HCT116 (cell line): ENCODE measurements around the gene CLCA2. TPM values are rescaled to one million over a fixed set of nuclear protein-coding genes. Genes with fewer than 3 reads are reported as not detected.
"Not testable (repeated sequence)": the region's sequence is repeated elsewhere in the genome, so short reads cannot be mapped to it uniquely, and the experiment has no call there.

Source experiments
- ATAC-seq: fragments of 200-7000 bp; cut with Tn5 transposase; 2 replicates; pipeline ENCODE4 v1.9.1; 2020; ENCODE audit warnings: mild to moderate bottlenecking, moderate library complexity
- BruUV-seq: library from RNA; stranded (reverse); fragments of 400-500 nt; replicated peaks from 2 replicates; lab custom pipeline; 2021; lab: Mats Ljungman, UMichigan
- CTCF ChIA-PET: fragments of 300-600 bp; sonication (Branson Sonifier 250); formaldehyde crosslinking; loops from one replicate; lab custom pipeline; 2021; ENCODE audit warnings: antibody characterized with exemption; lab: Charles Lee
- POLR2A ChIA-PET: fragments of 300-600, 350-600 bp; sonication (Branson Sonifier 250); formaldehyde crosslinking; loops from one replicate; lab custom pipeline; 2021; ENCODE audit warnings: antibody characterized with exemption; lab: Charles Lee
- RAD21 ChIA-PET, 2 experiments: fragments of 300-600 bp; sonication (Branson Sonifier 250); formaldehyde crosslinking; loops; one replicate each; lab custom pipeline; 2023; ENCODE audit warnings: low total read pairs in 2 of 2; ENCODE audit not compliant: uncharacterized antibody in 2 of 2, unreplicated experiment in 2 of 2, low non-redundant PET in 1 of 2; lab: Charles Lee
- DNase-seq: peaks from one replicate; pipeline ENCODE4 v3.0.0-alpha.2; 2010; ENCODE audit warnings: low read depth, low spot score
- H2AFZ ChIP-seq: fragments of 200-600 bp; shearing (Covaris generic), sonication (generic); 2 replicates; pipeline ENCODE4 v1.6.1; 2017; ENCODE audit warnings: low read depth, mixed run types, mixed read lengths, antibody characterized with exemption, low read length; ENCODE audit not compliant: poor library complexity, severe bottlenecking
- H3K27ac ChIP-seq: 2 replicates; pipeline ENCODE4 v1.5.1; 2012; ENCODE audit warnings: low read depth, low read length
- H3K27me3 ChIP-seq: fragments of 200-600 bp; sonication (generic); 2 replicates; pipeline ENCODE4 v1.6.1; 2016; ENCODE audit warnings: mixed run types, low read length, mixed read lengths; ENCODE audit not compliant: insufficient read depth
- H3K36me3 ChIP-seq, 2 experiments: fragments of 200-500 bp in 1 of 2; fragments of 200-600 bp in 1 of 2; sonication (Bioruptor generic) in 1 of 2; sonication (generic) in 1 of 2; 2 replicates each; pipeline versions ENCODE4 v1.5.1 to v1.6.1; 2014 to 2016; ENCODE audit warnings: low read length in 2 of 2, inconsistent platforms in 1 of 2, mixed read lengths in 1 of 2, mixed run types in 1 of 2; ENCODE audit not compliant: insufficient read depth in 2 of 2, control insufficient read depth in 1 of 2
- H3K4me1 ChIP-seq, 2 experiments: fragments of 200-600 bp in 1 of 2; sonication (generic) in 1 of 2; 2 replicates each; pipeline versions ENCODE4 v1.5.1 to v1.6.1; 2012 to 2017; ENCODE audit warnings: low read length in 2 of 2, inconsistent platforms in 1 of 2, mild to moderate bottlenecking in 1 of 2, mixed read lengths in 1 of 2, mixed run types in 1 of 2, moderate library complexity in 1 of 2; ENCODE audit not compliant: insufficient read depth in 2 of 2, control insufficient read depth in 1 of 2
- H3K4me2 ChIP-seq: fragments of 200-600 bp; sonication (generic); 2 replicates; pipeline ENCODE4 v1.6.1; 2017; ENCODE audit warnings: mixed run types, low read length, mixed read lengths
- H3K4me3 ChIP-seq, 2 experiments: fragments of 200-600 bp in 1 of 2; sonication (generic) in 1 of 2; replicated peaks in 1 of 2; 2 replicates each; pipeline ENCODE4 v1.5.1; 2011 to 2016; ENCODE audit warnings: low read length in 2 of 2, control low read depth in 1 of 2, low read depth in 1 of 2, mild to moderate bottlenecking in 1 of 2, mixed read lengths in 1 of 2, mixed run types in 1 of 2
- H3K79me2 ChIP-seq: fragments of 200-600 bp; sonication (generic); 2 replicates; pipeline ENCODE4 v1.6.1; 2017; ENCODE audit warnings: mild to moderate bottlenecking, mixed run types, low read length, moderate library complexity, mixed read lengths; ENCODE audit not compliant: insufficient read depth
- H3K9ac ChIP-seq: fragments of 200-600 bp; sonication (generic); 2 replicates; pipeline ENCODE4 v1.6.1; 2016; ENCODE audit warnings: low read length, mixed read lengths
- H3K9me2 ChIP-seq: fragments of 200-600 bp; sonication (generic), shearing (Covaris generic); 2 replicates; pipeline ENCODE4 v1.6.1; 2017; ENCODE audit warnings: mixed run types, mild to moderate bottlenecking, moderate library complexity; ENCODE audit not compliant: insufficient read depth
- H3K9me3 ChIP-seq, 2 experiments: fragments of 200-500 bp in 1 of 2; fragments of 200-600 bp in 1 of 2; sonication (Bioruptor generic) in 1 of 2; sonication (generic) in 1 of 2; 2 replicates each; pipeline ENCODE4 v1.6.1; 2014 to 2017; ENCODE audit warnings: low read length in 2 of 2, mixed read lengths in 2 of 2, inconsistent platforms in 1 of 2, low read depth in 1 of 2, mild to moderate bottlenecking in 1 of 2, mixed run types in 1 of 2, moderate library complexity in 1 of 2; ENCODE audit not compliant: control insufficient read depth in 1 of 2, insufficient read depth in 1 of 2
- H4K20me1 ChIP-seq: fragments of 200-600 bp; sonication (generic), shearing (Covaris generic); 2 replicates; pipeline ENCODE4 v1.6.1; 2017; ENCODE audit warnings: mixed run types, mild to moderate bottlenecking, moderate library complexity; ENCODE audit not compliant: insufficient read depth
- EGR1 ChIP-seq: IDR thresholded peaks from 2 replicates; pipeline ENCODE4 v1.6.1; 2012; ENCODE audit warnings: low read depth
- RAD21 ChIP-seq: IDR thresholded peaks from 2 replicates; pipeline ENCODE4 v1.6.1; 2012; ENCODE audit warnings: low read depth, mild to moderate bottlenecking
- SP1 ChIP-seq: IDR thresholded peaks from 2 replicates; pipeline ENCODE4 v1.6.1; 2012; ENCODE audit warnings: low read depth
- intact Hi-C: fragments of 100-400 bp; cut with micrococcal nuclease; formaldehyde crosslinking; loops from 2 replicates; pipeline ENCODE4 v1.10.0; 2022
- total RNA-seq: library from RNA; stranded (reverse); gene quantifications from one replicate; pipeline ENCODE4 v1.2.1, GENCODE V29; 2021; ENCODE audit not compliant: unreplicated experiment
- TF ChIP-seq, protein P1 (sequence below), 3 experiments: fragments of 200-600 bp in 1 of 3; sonication (generic) in 1 of 3; IDR thresholded peaks in 2 of 3; conservative IDR thresholded peaks in 1 of 3; 2 replicates each; pipeline ENCODE4 v1.5.1; 2012 to 2017; ENCODE audit warnings: low read depth in 2 of 3, low read length in 2 of 3, antibody characterized with exemption in 1 of 3, borderline replicate concordance in 1 of 3, control low read depth in 1 of 3, mild to moderate bottlenecking in 1 of 3, mixed read lengths in 1 of 3, mixed run types in 1 of 3, moderate library complexity in 1 of 3; ENCODE audit not compliant: insufficient read depth in 1 of 3

The CLCA2 gene
- total RNA-seq, 1 experiment from 2014 or later = not detected

DNA sequence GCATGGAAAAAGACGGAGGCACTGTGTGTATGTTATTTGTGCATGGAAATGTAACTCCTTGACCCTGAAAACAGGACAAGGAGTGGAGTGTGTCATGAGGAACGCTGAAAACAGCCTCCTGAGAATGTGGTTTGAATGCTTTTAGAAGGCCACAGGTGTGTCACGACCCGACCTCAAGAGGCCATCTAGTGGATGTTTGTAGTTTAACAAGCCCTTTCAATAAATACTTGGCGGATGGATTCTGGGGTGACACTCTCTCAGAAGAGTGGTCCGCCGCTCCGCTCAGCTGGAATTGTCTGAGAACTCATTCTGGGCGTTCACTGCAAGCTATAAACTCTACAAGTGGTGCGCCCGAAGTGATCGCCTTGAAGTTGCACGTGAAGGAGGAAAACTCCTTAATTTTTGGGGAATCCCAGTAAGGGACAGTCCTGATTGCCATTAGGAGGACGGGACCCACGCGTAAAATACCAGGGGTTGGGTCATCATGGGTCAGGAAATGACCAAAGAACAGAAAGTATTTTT is 78.2 kb downstream of the CLCA2 start:
- POLR2A ChIA-PET, H3K4me1 ChIP-seq, H3K36me3 ChIP-seq, BruUV-seq, H3K27me3 ChIP-seq, RAD21 ChIA-PET, H3K4me3 ChIP-seq, H4K20me1 ChIP-seq, H3K27ac ChIP-seq, CTCF ChIA-PET, H3K9me3 ChIP-seq, DNase-seq, H2AFZ ChIP-seq, H3K9me2 ChIP-seq, H3K4me2 ChIP-seq, H3K79me2 ChIP-seq, H3K9ac ChIP-seq: not testable (repeated sequence)
- TF ChIP-seq RAD21 = peak; percentile 35; the same call in 1 of the 2 replicates
- TF ChIP-seq, protein P1, sequence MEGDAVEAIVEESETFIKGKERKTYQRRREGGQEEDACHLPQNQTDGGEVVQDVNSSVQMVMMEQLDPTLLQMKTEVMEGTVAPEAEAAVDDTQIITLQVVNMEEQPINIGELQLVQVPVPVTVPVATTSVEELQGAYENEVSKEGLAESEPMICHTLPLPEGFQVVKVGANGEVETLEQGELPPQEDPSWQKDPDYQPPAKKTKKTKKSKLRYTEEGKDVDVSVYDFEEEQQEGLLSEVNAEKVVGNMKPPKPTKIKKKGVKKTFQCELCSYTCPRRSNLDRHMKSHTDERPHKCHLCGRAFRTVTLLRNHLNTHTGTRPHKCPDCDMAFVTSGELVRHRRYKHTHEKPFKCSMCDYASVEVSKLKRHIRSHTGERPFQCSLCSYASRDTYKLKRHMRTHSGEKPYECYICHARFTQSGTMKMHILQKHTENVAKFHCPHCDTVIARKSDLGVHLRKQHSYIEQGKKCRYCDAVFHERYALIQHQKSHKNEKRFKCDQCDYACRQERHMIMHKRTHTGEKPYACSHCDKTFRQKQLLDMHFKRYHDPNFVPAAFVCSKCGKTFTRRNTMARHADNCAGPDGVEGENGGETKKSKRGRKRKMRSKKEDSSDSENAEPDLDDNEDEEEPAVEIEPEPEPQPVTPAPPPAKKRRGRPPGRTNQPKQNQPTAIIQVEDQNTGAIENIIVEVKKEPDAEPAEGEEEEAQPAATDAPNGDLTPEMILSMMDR (IDR thresholded peaks at IDR 0.05 in 2 of 3, conservative IDR thresholded peaks at IDR 0.05 in 1 of 3; ENCODE audit: borderline replicate concordance in 1 of 3, insufficient read depth in 1 of 3, low read depth in 2 of 3, low read length in 2 of 3) = peak; percentile 15 to 47 (median 30); a peak in 4 of 6 replicates
- intact Hi-C loops = loop anchor here (1.0 kb wide), 1 partner anchor 122 kb away; no protein-coding TSS in a partner anchor
- ATAC-seq = peak; percentile 52; the same call in 1 of the 2 replicates

DNA sequence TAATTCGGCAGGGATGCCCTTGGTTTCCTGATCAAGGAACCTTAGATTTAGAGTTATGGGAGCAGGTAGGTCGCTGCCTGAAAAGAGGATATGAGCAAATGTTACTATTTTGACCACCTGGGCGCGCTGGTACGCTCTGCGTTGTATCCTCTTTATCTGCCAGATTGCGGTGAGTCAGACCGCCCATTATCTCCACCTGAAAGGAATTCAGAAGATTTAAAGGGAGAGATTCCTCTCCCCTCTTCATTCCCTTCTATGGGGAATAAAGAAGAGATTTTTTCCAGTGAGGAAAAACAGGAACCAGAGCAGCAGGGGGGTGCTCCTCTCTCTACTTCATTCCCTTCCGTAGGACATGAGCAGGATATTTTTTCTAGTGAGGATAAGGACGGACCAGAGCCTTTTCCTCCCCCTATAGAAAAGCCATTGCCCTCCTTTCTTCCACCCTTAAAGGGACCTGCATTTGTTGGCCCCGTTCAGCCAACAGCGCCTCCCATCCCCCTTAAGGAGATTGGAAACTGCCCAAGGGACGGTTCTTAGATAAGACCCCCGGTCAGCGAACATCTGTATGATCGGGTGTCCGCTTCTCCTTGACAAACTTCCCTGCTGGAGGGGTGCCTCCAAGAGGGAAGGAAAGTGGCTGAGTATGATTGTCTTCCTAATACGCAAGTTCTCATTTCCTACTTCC is 78.9 kb downstream of the CLCA2 start:
- BruUV-seq = no TSS peak
- CTCF ChIA-PET = no interaction called here
- no peaks in the 10 kb centered on the region for H3K27me3 ChIP-seq
- H3K9ac ChIP-seq = no peak overlapping the region
- no peak for DNase-seq
- no peaks in the 10 kb centered on the region for H3K4me1 ChIP-seq
- RAD21 ChIA-PET = no interaction called here
- no peak overlapping the region for H3K4me2 ChIP-seq
- H2AFZ ChIP-seq = no peak overlapping the region
- H3K4me3 ChIP-seq = no peak overlapping the region
- H3K79me2 ChIP-seq = no peaks in the 10 kb centered on the region
- H4K20me1 ChIP-seq = no peaks in the 10 kb centered on the region
- H3K9me3 ChIP-seq = no peaks in the 10 kb centered on the region
- no peaks in the 10 kb centered on the region for H3K9me2 ChIP-seq
- no peak overlapping the region for H3K27ac ChIP-seq
- ATAC-seq = no peak
- POLR2A ChIA-PET = no interaction called here
- H3K36me3 ChIP-seq = no peaks in the 10 kb centered on the region
- intact Hi-C loops = loop anchor here (1.0 kb wide), 1 partner anchor 123 kb away; no protein-coding TSS in a partner anchor
- TF ChIP-seq SP1 (no peak), EGR1 (no peak)
- TF ChIP-seq, all 23 proteins: peak for 0
